ENCODE results near the gene HNRNPA1L2. TPM values are rescaled to one million over a fixed set of nuclear protein-coding genes. Genes with fewer than 3 reads are reported as not detected.
A peak's percentile ranks its signal among the peaks of the same experiment; 100 is the strongest.
"Not testable (repeated sequence)": the region's sequence is repeated elsewhere in the genome, so short reads cannot be mapped to it uniquely, and the experiment has no call there.

HNRNPA1L2 gene
- polyA plus RNA-seq, 1 experiment, result 5.0 TPM

- no peak for DNase-seq (ENCODE audit: low read depth)
- TF ChIP-seq CTCF (IDR thresholded peaks at IDR 0.05; ENCODE audit: insufficient read depth, low read depth, low read length), result no peak
- ChIA-PET POLR2A (no interaction called here), CTCF (no interaction called here)
- Histone ChIP-seq H3K36me3 (ENCODE audit: control insufficient read depth, insufficient read depth, low read length) (no peaks in the 10 kb centered on the region), H3K4me3 (ENCODE audit: low read depth, low read length) (no peak overlapping the region), H3K27me3 (ENCODE audit: control insufficient read depth, insufficient read depth, low read length) (no peaks in the 10 kb centered on the region)
Measured at GRCh38 chr13:52615134-52615801, 27.0 kb upstream of the HNRNPA1L2 start.

- H3K4me3 ChIP-seq (ENCODE audit: low read depth, low read length), result no peak overlapping the region
- POLR2A ChIA-PET, result no interaction called here
- TF ChIP-seq CTCF (IDR thresholded peaks at IDR 0.05; ENCODE audit: insufficient read depth, low read depth, low read length), result no peak
- DNase-seq (ENCODE audit: low read depth), result no peak
- no peaks in the 10 kb centered on the region for H3K36me3 ChIP-seq (ENCODE audit: control insufficient read depth, insufficient read depth, low read length)
- H3K27me3 ChIP-seq (ENCODE audit: control insufficient read depth, insufficient read depth, low read length), result no peaks in the 10 kb centered on the region
- CTCF ChIA-PET, result interaction anchor here (2.1 kb wide), 1 partner anchor 36 kb away, joined by 11 read pairs; the partner anchor contains the start of gene SUGT1
Measured at GRCh38 chr13:52615812-52616211, 26.4 kb upstream of the HNRNPA1L2 start.

- Histone ChIP-seq H3K4me3 (ENCODE audit: low read depth, low read length) (peak overlapping the region; percentile 94), H3K27me3 (ENCODE audit: control insufficient read depth, insufficient read depth, low read length) (no peaks in the 10 kb centered on the region), H3K36me3 (ENCODE audit: control insufficient read depth, insufficient read depth, low read length) (no peaks in the 10 kb centered on the region)
- ChIA-PET CTCF (interaction anchor here (0.6 to 2.1 kb wide), 5 partner anchors 9 to 351 kb away, joined by 3 to 11 read pairs (median 4); partner anchors contain the start of gene SUGT1), POLR2A (interaction anchor here (1.5 kb wide), 1 partner anchor 36 kb away, joined by 12 read pairs; the partner anchor contains the start of gene SUGT1)
- no peak for TF ChIP-seq CTCF (IDR thresholded peaks at IDR 0.05; ENCODE audit: insufficient read depth, low read depth, low read length)
- no peak for DNase-seq (ENCODE audit: low read depth)
Measured at GRCh38 chr13:52617070-52618060, 24.9 kb upstream of the HNRNPA1L2 start.

GRCh38 chr13:52631083-52631690 is 11.0 kb upstream of the HNRNPA1L2 start:
- POLR2A ChIA-PET, result not testable (repeated sequence)

GRCh38 chr13:52638666-52639328 is 3.4 kb upstream of the HNRNPA1L2 start:
- TF ChIP-seq CTCF (IDR thresholded peaks at IDR 0.05; ENCODE audit: insufficient read depth, low read depth, low read length), result no peak
- ChIA-PET CTCF (no interaction called here), POLR2A (interaction anchor here (0.7 kb wide), 1 partner anchor 18 kb away, joined by 3 read pairs; no protein-coding TSS in a partner anchor)
- peaks cover 3% of the 10 kb centered on the region for H3K36me3 ChIP-seq (ENCODE audit: control insufficient read depth, insufficient read depth, low read length)
- H3K27me3 ChIP-seq (ENCODE audit: control insufficient read depth, insufficient read depth, low read length), result no peaks in the 10 kb centered on the region
- H3K4me3 ChIP-seq (ENCODE audit: low read depth, low read length), result no peak overlapping the region
- no peak for DNase-seq (ENCODE audit: low read depth)

More at GRCh38 chr13:52631083-52631690, 11.0 kb upstream of the HNRNPA1L2 start:
- CTCF ChIA-PET; H3K4me3 ChIP-seq (ENCODE audit: low read depth, low read length); H3K27me3 ChIP-seq (ENCODE audit: control insufficient read depth, insufficient read depth, low read length); H3K36me3 ChIP-seq (ENCODE audit: control insufficient read depth, insufficient read depth, low read length); DNase-seq (ENCODE audit: low read depth): not testable (repeated sequence)
